Neuronal stem cell (in vitro differentiated cells): ENCODE data around the gene GPR161.

Experiments
- DNase-seq: peaks from one replicate; pipeline ENCODE4 v3.0.0-alpha.2; 2013; ENCODE audit warnings: low spot score
- H2AFZ ChIP-seq: one replicate; pipeline ENCODE4 v1.6.1; 2013; ENCODE audit warnings: mild to moderate bottlenecking, low read length, inconsistent platforms
- H2AK5ac ChIP-seq: 2 replicates; pipeline ENCODE4 v1.6.1; 2013; ENCODE audit warnings: low read depth, mild to moderate bottlenecking, inconsistent platforms, low read length, moderate library complexity, mixed read lengths
- H2BK120ac ChIP-seq: 2 replicates; pipeline ENCODE4 v1.6.1; 2013; ENCODE audit warnings: low read depth, mild to moderate bottlenecking, inconsistent platforms, low read length, moderate library complexity, mixed read lengths
- H2BK12ac ChIP-seq: one replicate; pipeline ENCODE4 v1.6.1; 2013; ENCODE audit warnings: low read length, inconsistent platforms
- H2BK15ac ChIP-seq: 2 replicates; pipeline ENCODE4 v1.6.1; 2013; ENCODE audit warnings: mild to moderate bottlenecking, low read length, inconsistent platforms, mixed read lengths
- H2BK5ac ChIP-seq: one replicate; pipeline ENCODE4 v1.6.1; 2013; ENCODE audit warnings: inconsistent platforms, mild to moderate bottlenecking, low read length, moderate library complexity
- H3K14ac ChIP-seq: one replicate; pipeline ENCODE4 v1.6.1; 2013; ENCODE audit warnings: low read length, inconsistent platforms
- H3K18ac ChIP-seq: 2 replicates; pipeline ENCODE4 v1.6.1; 2013; ENCODE audit warnings: low read length, inconsistent platforms
- H3K23ac ChIP-seq: 2 replicates; pipeline ENCODE4 v1.6.1; 2013; ENCODE audit warnings: low read depth, mild to moderate bottlenecking, mixed read lengths, low read length, inconsistent platforms; ENCODE audit not compliant: poor library complexity
- H3K27ac ChIP-seq: replicated peaks from 3 replicates; pipeline ENCODE4 v1.5.1; 2013; ENCODE audit warnings: low read length, inconsistent platforms
- H3K27me3 ChIP-seq, 3 experiments: 2 replicates each; pipeline ENCODE4 v1.6.1; 2013; ENCODE audit warnings: low read length in 3 of 3, mild to moderate bottlenecking in 2 of 3, inconsistent platforms in 1 of 3, low read depth in 1 of 3, mixed read lengths in 1 of 3, moderate library complexity in 1 of 3; ENCODE audit not compliant: control insufficient read depth in 3 of 3, insufficient read depth in 3 of 3
- H3K36me3 ChIP-seq, 2 donors: replicated peaks in 1 of 2; 2 replicates each; pipeline ENCODE4 v1.6.1; 2013; ENCODE audit warnings: low read length in 2 of 2; ENCODE audit not compliant: control insufficient read depth in 2 of 2, insufficient read depth in 2 of 2
- H3K4ac ChIP-seq: 2 replicates; pipeline ENCODE4 v1.6.1; 2013; ENCODE audit warnings: inconsistent platforms, mild to moderate bottlenecking, low read length, moderate library complexity
- H3K4me1 ChIP-seq, 2 donors: 1 replicate in 1 of 2; 2 replicates in 1 of 2; pipeline ENCODE4 v1.6.1; 2013; ENCODE audit warnings: low read length in 2 of 2, low read depth in 1 of 2; ENCODE audit not compliant: control insufficient read depth in 2 of 2, insufficient read depth in 1 of 2
- H3K4me2 ChIP-seq: one replicate; pipeline ENCODE4 v1.6.1; 2013; ENCODE audit warnings: mild to moderate bottlenecking, low read length, inconsistent platforms; ENCODE audit not compliant: insufficient read depth, poor library complexity, severe bottlenecking
- H3K4me3 ChIP-seq, 2 donors: 2 replicates each; pipeline ENCODE4 v1.5.1; 2013; ENCODE audit warnings: low read length in 2 of 2, mild to moderate bottlenecking in 2 of 2, inconsistent platforms in 1 of 2, moderate library complexity in 1 of 2
- H3K79me1 ChIP-seq: one replicate; pipeline ENCODE4 v1.6.1; 2013; ENCODE audit warnings: low read depth, mild to moderate bottlenecking, inconsistent platforms, low read length, moderate library complexity
- H3K9ac ChIP-seq: one replicate; pipeline ENCODE4 v1.6.1; 2013; ENCODE audit warnings: mild to moderate bottlenecking, low read depth, low read length, inconsistent platforms; ENCODE audit not compliant: poor library complexity
- H3K9me3 ChIP-seq, 2 donors: replicated peaks in 1 of 2; 2 replicates each; pipeline versions ENCODE3 to v1.6.1; 2013; ENCODE audit warnings: low read length in 2 of 2, mild to moderate bottlenecking in 2 of 2, inconsistent platforms in 1 of 2, low read depth in 1 of 2, mixed read lengths in 1 of 2, moderate library complexity in 1 of 2; ENCODE audit not compliant: control insufficient read depth in 2 of 2, insufficient read depth in 1 of 2
- H4K8ac ChIP-seq: one replicate; pipeline ENCODE4 v1.6.1; 2013; ENCODE audit warnings: low read depth, mild to moderate bottlenecking, inconsistent platforms, low read length, moderate library complexity
- H4K91ac ChIP-seq: one replicate; pipeline ENCODE4 v1.6.1; 2013; ENCODE audit warnings: low read length, low read depth, mild to moderate bottlenecking, inconsistent platforms; ENCODE audit not compliant: poor library complexity
- WGBS, 2 donors: extraction: QIAGEN DNeasy Blood & Tissue Kit; methylation state at CpG; one replicate each; pipeline ENCODE4 v1.1.7; 2013; ENCODE audit warnings: missing lambda C conversion rate in 2 of 2, mixed read lengths in 1 of 2; ENCODE audit not compliant: insufficient read length in 2 of 2, insufficient replicate concordance in 1 of 2; ENCODE audit errors: extremely low coverage in 2 of 2; 5-methylcytosine and 5-hydroxymethylcytosine counted together

The GPR161 gene

GRCh38 chr1:168150283-168150682, 13.6 kb upstream of the GPR161 start:
- Histone ChIP-seq H2AK5ac (no peak overlapping the region), H3K18ac (no peak overlapping the region), H3K9me3 (no peaks in the 10 kb centered on the region), H3K27me3 (peaks cover 0 to under 1% (median 0%) of the 10 kb centered on the region in 3 experiments), H2AFZ (no peak overlapping the region), H2BK120ac (no peak overlapping the region), H3K9ac (no peak overlapping the region), H3K14ac (no peak overlapping the region), H3K4me2 (no peak overlapping the region), H3K79me1 (no peaks in the 10 kb centered on the region), H4K91ac (no peak overlapping the region), H3K4me1 (peaks cover 3% of the 10 kb centered on the region in 2 donors), H4K8ac (no peak overlapping the region), H2BK5ac (no peak overlapping the region), H2BK15ac (no peak overlapping the region), H3K36me3 (no peaks in the 10 kb centered on the region), H3K4me3 (no peak overlapping the region), H3K27ac (no peak overlapping the region), H3K4ac (no peak overlapping the region), H3K23ac (no peak overlapping the region), H2BK12ac (no peak overlapping the region)
- DNase-seq = no peak
- no CpG with 5 or more reads among the region's 1 CpG for WGBS, 2 donors

GRCh38 chr1:168148916-168149315, 12.2 kb upstream of the GPR161 start:
- no peak overlapping the region for H3K23ac ChIP-seq
- no peak for DNase-seq
- no peak overlapping the region for H3K4me2 ChIP-seq
- H3K9ac ChIP-seq = no peak overlapping the region
- H2BK120ac ChIP-seq = no peak overlapping the region
- H3K9me3 ChIP-seq = no peaks in the 10 kb centered on the region
- no peaks in the 10 kb centered on the region for H3K79me1 ChIP-seq
- H2AK5ac ChIP-seq = no peak overlapping the region
- no peak overlapping the region for H4K91ac ChIP-seq
- no peaks in the 10 kb centered on the region for H3K36me3 ChIP-seq
- WGBS, 2 donors = no CpG with 5 or more reads among the region's 4 CpGs
- no peak overlapping the region for H3K4ac ChIP-seq
- no peak overlapping the region for H2BK15ac ChIP-seq
- H3K27me3 ChIP-seq = peaks cover 0 to 3% (median 0%) of the 10 kb centered on the region in 3 experiments
- no peak overlapping the region for H3K27ac ChIP-seq
- H3K4me1 ChIP-seq = peaks cover 5 to 6% of the 10 kb centered on the region in 2 donors
- no peak overlapping the region for H2AFZ ChIP-seq
- no peak overlapping the region for H3K14ac ChIP-seq
- no peak overlapping the region for H2BK12ac ChIP-seq
- no peak overlapping the region for H4K8ac ChIP-seq
- H3K18ac ChIP-seq = no peak overlapping the region
- no peak overlapping the region for H3K4me3 ChIP-seq
- H2BK5ac ChIP-seq = no peak overlapping the region

GRCh38 chr1:168146626-168147025, 9.9 kb upstream of the GPR161 start:
- Histone ChIP-seq H3K36me3 (no peaks in the 10 kb centered on the region), H3K4me2 (no peak overlapping the region), H3K79me1 (no peaks in the 10 kb centered on the region), H3K9me3 (no peaks in the 10 kb centered on the region), H3K27me3 (peaks cover 0 to 3% (median 0%) of the 10 kb centered on the region in 3 experiments), H2AFZ (no peak overlapping the region), H2BK15ac (no peak overlapping the region), H3K4me3 (no peak overlapping the region), H3K23ac (no peak overlapping the region), H2AK5ac (no peak overlapping the region), H3K14ac (no peak overlapping the region), H3K4me1 (peaks cover 6 to 9% of the 10 kb centered on the region in 2 donors), H3K9ac (no peak overlapping the region), H4K8ac (no peak overlapping the region), H2BK5ac (no peak overlapping the region), H2BK120ac (no peak overlapping the region), H3K18ac (no peak overlapping the region), H3K27ac (no peak overlapping the region), H2BK12ac (no peak overlapping the region), H3K4ac (no peak overlapping the region), H4K91ac (no peak overlapping the region)
- WGBS, 2 donors = no CpG with 5 or more reads among the region's 11 CpGs
- no peak for DNase-seq

GRCh38 chr1:168146160-168146539, 9.4 kb upstream of the GPR161 start:
- no CpG with 5 or more reads among the region's 5 CpGs for WGBS, 2 donors
- no peak overlapping the region for H2BK12ac ChIP-seq
- no peaks in the 10 kb centered on the region for H3K79me1 ChIP-seq
- no peak overlapping the region for H2BK120ac ChIP-seq
- H3K9me3 ChIP-seq = no peaks in the 10 kb centered on the region
- H3K4me1 ChIP-seq = peaks cover 6 to 9% of the 10 kb centered on the region in 2 donors
- H3K4ac ChIP-seq = no peak overlapping the region
- H2BK5ac ChIP-seq = no peak overlapping the region
- no peak overlapping the region for H3K4me3 ChIP-seq
- H4K8ac ChIP-seq = no peak overlapping the region
- H3K18ac ChIP-seq = no peak overlapping the region
- no peaks in the 10 kb centered on the region for H3K36me3 ChIP-seq
- H3K27ac ChIP-seq = no peak overlapping the region
- no peak for DNase-seq
- no peak overlapping the region for H2BK15ac ChIP-seq
- no peak overlapping the region for H3K14ac ChIP-seq
- no peak overlapping the region for H3K23ac ChIP-seq
- H3K4me2 ChIP-seq = no peak overlapping the region
- H2AFZ ChIP-seq = no peak overlapping the region
- H2AK5ac ChIP-seq = no peak overlapping the region
- H3K27me3 ChIP-seq = peaks cover 0 to 3% (median 0%) of the 10 kb centered on the region in 3 experiments
- H4K91ac ChIP-seq = no peak overlapping the region
- H3K9ac ChIP-seq = no peak overlapping the region
